NCI-H1436 treated with DMSO at 0.1 percent for 48 hours (cell line): ENCODE results near the gene CELF1.

Experiments
- DNase-seq: peaks from one replicate; lab custom pipeline; 2025; lab: John Stamatoyannopoulos, UW

Gene CELF1

GRCh38 chr11:47445840-47446239 lies 107.1 kb downstream of the CELF1 start:
- no peak for DNase-seq

- no peak for DNase-seq
Observed at GRCh38 chr11:47443817-47444216, 109.1 kb downstream of the CELF1 start.

- peak; percentile 29 for DNase-seq
Observed at GRCh38 chr11:47443028-47443700, 109.8 kb downstream of the CELF1 start.

GRCh38 chr11:47442514-47442913 lies 110.4 kb downstream of the CELF1 start:
- no peak for DNase-seq

GRCh38 chr11:47441421-47441820 lies 111.5 kb downstream of the CELF1 start:
- DNase-seq, result no peak

- DNase-seq, result no peak
Observed at GRCh38 chr11:47440054-47440476, 112.9 kb downstream of the CELF1 start.

GRCh38 chr11:47438721-47439120 lies 114.2 kb downstream of the CELF1 start:
- no peak for DNase-seq

GRCh38 chr11:47437746-47438418 lies 115.0 kb downstream of the CELF1 start:
- no peak for DNase-seq

GRCh38 chr11:47437218-47437745 lies 115.7 kb downstream of the CELF1 start:
- DNase-seq, result no peak

- no peak for DNase-seq
Observed at GRCh38 chr11:47436726-47437125, 116.2 kb downstream of the CELF1 start.

- DNase-seq, result no peak
Observed at GRCh38 chr11:47435687-47436086, 117.2 kb downstream of the CELF1 start.

- no peak for DNase-seq
Observed at GRCh38 chr11:47434011-47434786, 118.7 kb downstream of the CELF1 start.

GRCh38 chr11:47433157-47433556 lies 119.8 kb downstream of the CELF1 start:
- DNase-seq, result no peak

GRCh38 chr11:47431356-47432083 lies 121.4 kb downstream of the CELF1 start:
- DNase-seq, result no peak

GRCh38 chr11:47430524-47430923 lies 122.4 kb downstream of the CELF1 start:
- DNase-seq, result no peak

GRCh38 chr11:47426062-47426956 lies 126.6 kb downstream of the CELF1 start, which contains the start of gene PSMC3:
TSS of gene PSMC3 (minus strand) at chr11:47426439. CDS start at chr11:47426279, 160 bp downstream.
- DNase-seq, result peak; percentile 70

- DNase-seq, result no peak
Observed at GRCh38 chr11:47425611-47426010, 127.3 kb downstream of the CELF1 start.

GRCh38 chr11:47418454-47419259 lies 134.3 kb downstream of the CELF1 start:
- DNase-seq, result no peak

GRCh38 chr11:47417712-47418111 lies 135.2 kb downstream of the CELF1 start:
- no peak for DNase-seq

GRCh38 chr11:47415949-47416472 lies 136.9 kb downstream of the CELF1 start:
- DNase-seq, result no peak
